SK-N-SH treated with all-trans-retinoic acid at 6 μM for 48 hours (cell line): Measurements from ENCODE around the gene HMX3.

Experiments used
- ATAC-seq: fragments of 200-7000 bp; cut with Tn5 transposase; 3 replicates; pipeline ENCODE4 v1.9.1; 2020; ENCODE audit warnings: mild to moderate bottlenecking, moderate library complexity
- ARNTL ChIP-seq: fragments of 450-650 bp; formaldehyde crosslinking; IDR thresholded peaks from 2 replicates; pipeline ENCODE4 v1.5.0; 2020; ENCODE audit warnings: low read depth, mild to moderate bottlenecking, moderate library complexity, borderline replicate concordance
- BACH2 ChIP-seq: fragments of 250-450 bp; sonication (Bioruptor Pico); IDR thresholded peaks from 2 replicates; pipeline ENCODE4 v1.9.0; 2021; ENCODE audit warnings: mild to moderate bottlenecking, borderline replicate concordance
- CSDC2 ChIP-seq: fragments of 250-450 bp; sonication (Bioruptor Pico); IDR thresholded peaks from 2 replicates; pipeline ENCODE4 v1.5.0; 2020; ENCODE audit warnings: mild to moderate bottlenecking, moderate library complexity
- ESRRG ChIP-seq: fragments of 250-450 bp; sonication (Bioruptor Pico); IDR thresholded peaks from 2 replicates; pipeline ENCODE4 v1.6.1; 2021; ENCODE audit warnings: mild to moderate bottlenecking
- GLIS3 ChIP-seq: fragments of 250-450 bp; sonication (Bioruptor Pico); IDR thresholded peaks from 2 replicates; pipeline ENCODE4 v1.5.0; 2020; ENCODE audit warnings: mild to moderate bottlenecking, moderate library complexity
- ISL1 ChIP-seq: fragments of 250-450 bp; sonication (Bioruptor Pico); IDR thresholded peaks from 2 replicates; pipeline ENCODE4 v2.1.2; 2022; ENCODE audit warnings: mild to moderate bottlenecking, moderate library complexity
- OSR1 ChIP-seq: fragments of 250-450 bp; sonication (Bioruptor Pico); IDR thresholded peaks from 2 replicates; pipeline ENCODE4 v1.8.0; 2022; ENCODE audit warnings: moderate library complexity, mild to moderate bottlenecking, inconsistent platforms
- PPARA ChIP-seq: fragments of 250-450 bp; sonication (Bioruptor Pico); IDR thresholded peaks from 2 replicates; pipeline ENCODE4 v1.5.0; 2020; ENCODE audit warnings: mild to moderate bottlenecking, borderline replicate concordance
- RARB ChIP-seq: fragments of 250-450 bp; sonication (Bioruptor Pico); IDR thresholded peaks from 2 replicates; pipeline ENCODE4 v1.8.0; 2021; ENCODE audit warnings: mild to moderate bottlenecking, moderate library complexity
- SNAI2 ChIP-seq: fragments of 250-450 bp; sonication (Bioruptor Pico); IDR thresholded peaks from 2 replicates; pipeline ENCODE4 v1.5.0; 2020; ENCODE audit warnings: mild to moderate bottlenecking, moderate library complexity
- TCF4 ChIP-seq: fragments of 250-450 bp; sonication (Bioruptor Pico); IDR thresholded peaks from 2 replicates; pipeline ENCODE4 v1.8.0; 2021; ENCODE audit warnings: mild to moderate bottlenecking, moderate library complexity, borderline replicate concordance
- TOX ChIP-seq: fragments of 250-450 bp; sonication (Bioruptor Pico); IDR thresholded peaks from 2 replicates; pipeline ENCODE4 v1.8.0; 2021; ENCODE audit warnings: mild to moderate bottlenecking, moderate library complexity, borderline replicate concordance
- ZC3H10 ChIP-seq: fragments of 250-450 bp; sonication (Bioruptor Pico); IDR thresholded peaks from 2 replicates; pipeline ENCODE4 v1.5.1; 2021; ENCODE audit warnings: mild to moderate bottlenecking, moderate library complexity
- ZFP3 ChIP-seq: fragments of 250-450 bp; sonication (Bioruptor Pico); IDR thresholded peaks from 2 replicates; pipeline ENCODE4 v1.5.0; 2020; ENCODE audit warnings: mild to moderate bottlenecking, moderate library complexity
- ZFP30 ChIP-seq: fragments of 450-650 bp; formaldehyde crosslinking; IDR thresholded peaks from 2 replicates; pipeline ENCODE4 v1.5.0; 2022; ENCODE audit warnings: mild to moderate bottlenecking, moderate library complexity
- ZNF565 ChIP-seq: fragments of 450-650 bp; formaldehyde crosslinking; conservative IDR thresholded peaks from 2 replicates; pipeline ENCODE4 v1.5.0; 2020; ENCODE audit warnings: low read depth, mild to moderate bottlenecking, moderate library complexity
- ZNF70 ChIP-seq: fragments of 450-650 bp; formaldehyde crosslinking; IDR thresholded peaks from 2 replicates; pipeline ENCODE4 v1.5.0; 2020; ENCODE audit warnings: mild to moderate bottlenecking, moderate library complexity
- ZNF8 ChIP-seq: fragments of 450-650 bp; formaldehyde crosslinking; IDR thresholded peaks from 2 replicates; pipeline ENCODE4 v1.5.0; 2020; ENCODE audit warnings: mild to moderate bottlenecking, moderate library complexity
- TF ChIP-seq, protein P1 (sequence below): fragments of 250-450 bp; sonication (Bioruptor Pico); IDR thresholded peaks from 2 replicates; pipeline ENCODE4 v1.5.1; 2020; ENCODE audit warnings: low read depth, mild to moderate bottlenecking, moderate library complexity
- TF ChIP-seq, protein P2 (sequence below): fragments of 250-450 bp; sonication (Bioruptor Pico); IDR thresholded peaks from 2 replicates; pipeline ENCODE4 v1.8.0; 2020; ENCODE audit warnings: mild to moderate bottlenecking, moderate library complexity, borderline replicate concordance
- TF ChIP-seq, protein P3 (sequence below): fragments of 250-450 bp; sonication (Bioruptor Pico); IDR thresholded peaks from 2 replicates; pipeline ENCODE4 v1.8.0; 2021; ENCODE audit warnings: low read depth, mild to moderate bottlenecking, moderate library complexity, borderline replicate concordance
- TF ChIP-seq, protein P4 (sequence below): fragments of 250-450 bp; sonication (Bioruptor Pico); IDR thresholded peaks from 2 replicates; pipeline ENCODE4 v1.5.1; 2021; ENCODE audit warnings: mild to moderate bottlenecking, moderate library complexity
- TF ChIP-seq, protein P5 (sequence below): fragments of 250-450 bp; sonication (Bioruptor Pico); IDR thresholded peaks from 2 replicates; pipeline ENCODE4 v1.5.0; 2020; ENCODE audit warnings: mild to moderate bottlenecking, moderate library complexity

The HMX3 gene

DNA sequence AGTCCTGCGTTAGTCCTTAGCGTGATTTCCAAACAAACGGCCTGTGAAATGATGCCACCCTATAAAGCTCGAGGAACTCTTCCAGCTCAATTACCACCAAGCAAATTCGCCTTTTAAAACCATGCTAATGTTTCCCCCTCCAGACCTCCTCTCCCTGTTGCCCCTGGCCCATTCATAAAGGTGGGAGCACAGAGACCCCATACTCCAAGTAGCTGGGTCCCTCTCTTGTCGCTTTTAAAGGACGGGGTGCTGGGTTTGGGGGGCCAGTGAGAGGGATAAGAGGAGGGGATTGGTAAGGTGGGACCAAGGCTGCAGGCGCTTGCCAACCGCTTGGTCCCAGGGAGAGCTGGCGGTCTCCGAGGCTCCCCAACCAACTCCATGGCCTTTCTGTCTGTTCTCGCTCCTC, 13.4 kb downstream of the HMX3 start:
- TF ChIP-seq ISL1 (CRISPR knock-in tag): no peak
- no peak for TF ChIP-seq CSDC2 (CRISPR knock-in tag)
- TF ChIP-seq GLIS3 (CRISPR knock-in tag): no peak
- TF ChIP-seq PPARA: no peak
- TF ChIP-seq ZNF70 (CRISPR knock-in tag): no peak
- TF ChIP-seq ZNF8 (CRISPR knock-in tag): no peak
- no peak for TF ChIP-seq TCF4
- TF ChIP-seq BACH2 (CRISPR knock-in tag): no peak
- TF ChIP-seq ZFP30: no peak
- TF ChIP-seq ZC3H10: no peak
- TF ChIP-seq, protein P1, sequence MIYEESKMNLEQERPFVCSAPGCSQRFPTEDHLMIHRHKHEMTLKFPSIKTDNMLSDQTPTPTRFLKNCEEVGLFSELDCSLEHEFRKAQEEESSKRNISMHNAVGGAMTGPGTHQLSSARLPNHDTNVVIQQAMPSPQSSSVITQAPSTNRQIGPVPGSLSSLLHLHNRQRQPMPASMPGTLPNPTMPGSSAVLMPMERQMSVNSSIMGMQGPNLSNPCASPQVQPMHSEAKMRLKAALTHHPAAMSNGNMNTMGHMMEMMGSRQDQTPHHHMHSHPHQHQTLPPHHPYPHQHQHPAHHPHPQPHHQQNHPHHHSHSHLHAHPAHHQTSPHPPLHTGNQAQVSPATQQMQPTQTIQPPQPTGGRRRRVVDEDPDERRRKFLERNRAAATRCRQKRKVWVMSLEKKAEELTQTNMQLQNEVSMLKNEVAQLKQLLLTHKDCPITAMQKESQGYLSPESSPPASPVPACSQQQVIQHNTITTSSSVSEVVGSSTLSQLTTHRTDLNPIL (CRISPR knock-in tag): no peak
- no peak for TF ChIP-seq OSR1
- no peak for TF ChIP-seq ESRRG (CRISPR knock-in tag)
- TF ChIP-seq TOX (CRISPR knock-in tag): no peak
- TF ChIP-seq, protein P2, sequence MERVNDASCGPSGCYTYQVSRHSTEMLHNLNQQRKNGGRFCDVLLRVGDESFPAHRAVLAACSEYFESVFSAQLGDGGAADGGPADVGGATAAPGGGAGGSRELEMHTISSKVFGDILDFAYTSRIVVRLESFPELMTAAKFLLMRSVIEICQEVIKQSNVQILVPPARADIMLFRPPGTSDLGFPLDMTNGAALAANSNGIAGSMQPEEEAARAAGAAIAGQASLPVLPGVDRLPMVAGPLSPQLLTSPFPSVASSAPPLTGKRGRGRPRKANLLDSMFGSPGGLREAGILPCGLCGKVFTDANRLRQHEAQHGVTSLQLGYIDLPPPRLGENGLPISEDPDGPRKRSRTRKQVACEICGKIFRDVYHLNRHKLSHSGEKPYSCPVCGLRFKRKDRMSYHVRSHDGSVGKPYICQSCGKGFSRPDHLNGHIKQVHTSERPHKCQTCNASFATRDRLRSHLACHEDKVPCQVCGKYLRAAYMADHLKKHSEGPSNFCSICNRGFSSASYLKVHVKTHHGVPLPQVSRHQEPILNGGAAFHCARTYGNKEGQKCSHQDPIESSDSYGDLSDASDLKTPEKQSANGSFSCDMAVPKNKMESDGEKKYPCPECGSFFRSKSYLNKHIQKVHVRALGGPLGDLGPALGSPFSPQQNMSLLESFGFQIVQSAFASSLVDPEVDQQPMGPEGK (CRISPR knock-in tag): no peak
- TF ChIP-seq, protein P3, sequence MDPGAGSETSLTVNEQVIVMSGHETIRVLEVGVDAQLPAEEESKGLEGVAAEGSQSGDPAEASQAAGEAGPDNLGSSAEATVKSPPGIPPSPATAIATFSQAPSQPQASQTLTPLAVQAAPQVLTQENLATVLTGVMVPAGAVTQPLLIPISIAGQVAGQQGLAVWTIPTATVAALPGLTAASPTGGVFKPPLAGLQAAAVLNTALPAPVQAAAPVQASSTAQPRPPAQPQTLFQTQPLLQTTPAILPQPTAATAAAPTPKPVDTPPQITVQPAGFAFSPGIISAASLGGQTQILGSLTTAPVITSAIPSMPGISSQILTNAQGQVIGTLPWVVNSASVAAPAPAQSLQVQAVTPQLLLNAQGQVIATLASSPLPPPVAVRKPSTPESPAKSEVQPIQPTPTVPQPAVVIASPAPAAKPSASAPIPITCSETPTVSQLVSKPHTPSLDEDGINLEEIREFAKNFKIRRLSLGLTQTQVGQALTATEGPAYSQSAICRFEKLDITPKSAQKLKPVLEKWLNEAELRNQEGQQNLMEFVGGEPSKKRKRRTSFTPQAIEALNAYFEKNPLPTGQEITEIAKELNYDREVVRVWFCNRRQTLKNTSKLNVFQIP: no peak
- TF ChIP-seq, protein P4, sequence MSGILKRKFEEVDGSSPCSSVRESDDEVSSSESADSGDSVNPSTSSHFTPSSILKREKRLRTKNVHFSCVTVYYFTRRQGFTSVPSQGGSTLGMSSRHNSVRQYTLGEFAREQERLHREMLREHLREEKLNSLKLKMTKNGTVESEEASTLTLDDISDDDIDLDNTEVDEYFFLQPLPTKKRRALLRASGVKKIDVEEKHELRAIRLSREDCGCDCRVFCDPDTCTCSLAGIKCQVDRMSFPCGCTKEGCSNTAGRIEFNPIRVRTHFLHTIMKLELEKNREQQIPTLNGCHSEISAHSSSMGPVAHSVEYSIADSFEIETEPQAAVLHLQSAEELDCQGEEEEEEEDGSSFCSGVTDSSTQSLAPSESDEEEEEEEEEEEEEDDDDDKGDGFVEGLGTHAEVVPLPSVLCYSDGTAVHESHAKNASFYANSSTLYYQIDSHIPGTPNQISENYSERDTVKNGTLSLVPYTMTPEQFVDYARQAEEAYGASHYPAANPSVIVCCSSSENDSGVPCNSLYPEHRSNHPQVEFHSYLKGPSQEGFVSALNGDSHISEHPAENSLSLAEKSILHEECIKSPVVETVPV (CRISPR knock-in tag): no peak
- no peak for TF ChIP-seq ZFP3 (CRISPR knock-in tag)
- TF ChIP-seq ZNF565: no peak
- no peak for TF ChIP-seq SNAI2
- no peak for ATAC-seq

DNA sequence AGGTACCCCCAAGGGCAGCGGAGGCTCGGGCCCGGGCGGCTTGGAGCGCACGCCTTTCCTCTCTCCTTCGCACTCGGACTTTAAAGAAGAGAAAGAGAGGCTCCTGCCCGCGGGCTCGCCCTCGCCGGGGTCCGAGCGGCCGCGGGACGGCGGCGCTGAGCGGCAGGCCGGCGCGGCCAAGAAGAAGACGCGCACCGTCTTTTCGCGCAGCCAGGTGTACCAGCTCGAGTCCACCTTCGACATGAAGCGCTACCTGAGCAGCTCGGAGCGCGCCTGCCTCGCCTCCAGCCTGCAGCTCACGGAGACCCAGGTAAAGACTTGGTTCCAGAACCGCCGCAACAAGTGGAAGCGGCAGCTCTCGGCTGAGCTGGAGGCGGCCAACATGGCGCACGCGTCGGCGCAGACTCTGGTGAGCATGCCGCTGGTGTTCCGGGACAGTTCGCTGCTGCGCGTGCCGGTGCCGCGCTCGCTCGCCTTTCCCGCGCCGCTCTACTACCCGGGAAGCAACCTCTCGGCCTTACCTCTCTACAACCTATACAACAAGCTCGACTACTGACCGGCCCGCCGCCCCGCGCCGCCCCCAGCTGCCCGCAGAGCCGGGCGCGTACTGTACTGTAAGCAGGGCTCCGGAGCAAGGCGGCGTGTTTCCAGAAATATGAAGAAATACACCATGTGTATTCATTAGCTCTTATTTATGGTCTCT, 13.9 kb downstream of the HMX3 start:
- TF ChIP-seq OSR1: no peak
- TF ChIP-seq ARNTL (CRISPR knock-in tag): no peak
- TF ChIP-seq, protein P3: no peak
- TF ChIP-seq TCF4: no peak
- TF ChIP-seq ESRRG (CRISPR knock-in tag): no peak
- TF ChIP-seq, protein P1 (CRISPR knock-in tag): no peak
- no peak for TF ChIP-seq ZC3H10
- no peak for TF ChIP-seq ISL1 (CRISPR knock-in tag)
- no peak for TF ChIP-seq TOX (CRISPR knock-in tag)
- TF ChIP-seq, protein P5, sequence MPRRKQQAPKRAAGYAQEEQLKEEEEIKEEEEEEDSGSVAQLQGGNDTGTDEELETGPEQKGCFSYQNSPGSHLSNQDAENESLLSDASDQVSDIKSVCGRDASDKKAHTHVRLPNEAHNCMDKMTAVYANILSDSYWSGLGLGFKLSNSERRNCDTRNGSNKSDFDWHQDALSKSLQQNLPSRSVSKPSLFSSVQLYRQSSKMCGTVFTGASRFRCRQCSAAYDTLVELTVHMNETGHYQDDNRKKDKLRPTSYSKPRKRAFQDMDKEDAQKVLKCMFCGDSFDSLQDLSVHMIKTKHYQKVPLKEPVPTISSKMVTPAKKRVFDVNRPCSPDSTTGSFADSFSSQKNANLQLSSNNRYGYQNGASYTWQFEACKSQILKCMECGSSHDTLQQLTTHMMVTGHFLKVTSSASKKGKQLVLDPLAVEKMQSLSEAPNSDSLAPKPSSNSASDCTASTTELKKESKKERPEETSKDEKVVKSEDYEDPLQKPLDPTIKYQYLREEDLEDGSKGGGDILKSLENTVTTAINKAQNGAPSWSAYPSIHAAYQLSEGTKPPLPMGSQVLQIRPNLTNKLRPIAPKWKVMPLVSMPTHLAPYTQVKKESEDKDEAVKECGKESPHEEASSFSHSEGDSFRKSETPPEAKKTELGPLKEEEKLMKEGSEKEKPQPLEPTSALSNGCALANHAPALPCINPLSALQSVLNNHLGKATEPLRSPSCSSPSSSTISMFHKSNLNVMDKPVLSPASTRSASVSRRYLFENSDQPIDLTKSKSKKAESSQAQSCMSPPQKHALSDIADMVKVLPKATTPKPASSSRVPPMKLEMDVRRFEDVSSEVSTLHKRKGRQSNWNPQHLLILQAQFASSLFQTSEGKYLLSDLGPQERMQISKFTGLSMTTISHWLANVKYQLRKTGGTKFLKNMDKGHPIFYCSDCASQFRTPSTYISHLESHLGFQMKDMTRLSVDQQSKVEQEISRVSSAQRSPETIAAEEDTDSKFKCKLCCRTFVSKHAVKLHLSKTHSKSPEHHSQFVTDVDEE (CRISPR knock-in tag): no peak
- no peak for TF ChIP-seq GLIS3 (CRISPR knock-in tag)
- TF ChIP-seq PPARA: no peak
- TF ChIP-seq ZNF70 (CRISPR knock-in tag): no peak
- no peak for TF ChIP-seq RARB (CRISPR knock-in tag)
- no peak for TF ChIP-seq SNAI2
- no peak for TF ChIP-seq BACH2 (CRISPR knock-in tag)
- ATAC-seq: no peak
